ENCODE results near the gene RBMS1. TPM values are rescaled to one million over a fixed set of nuclear protein-coding genes. Genes with fewer than 3 reads are reported as not detected.

RBMS1 gene
- total and polyA plus RNA-seq, 7 donors, result 8.4 to 43.2 (median 24.1) TPM

GRCh38 chr2:160373666-160374065 is 119.9 kb downstream of the RBMS1 start:
- peak in 3 of 4 donors; percentile 33 to 51 (median 45) for ATAC-seq
- no peaks in the 10 kb centered on the region for H3K27me3 ChIP-seq (ENCODE audit: insufficient read depth in 3 of 3, low read length in 2 of 3)
- no peak for TF ChIP-seq CTCF (IDR thresholded peaks at IDR 0.05)
- H3K36me3 ChIP-seq (ENCODE audit: insufficient read depth in 1 of 2, low read depth in 1 of 2), result no peaks in the 10 kb centered on the region
- intact Hi-C loops (cut with DNase I), result loop anchor here in 1 of 2 donors (2.0 to 5.0 kb wide), 2 partner anchors 13 to 34 kb away; no protein-coding TSS in a partner anchor
- no peaks in the 10 kb centered on the region for H3K9me3 ChIP-seq
- no peak for DNase-seq
- H3K4me3 ChIP-seq, result no peak overlapping the region
- peaks cover 99% of the 10 kb centered on the region for H3K4me1 ChIP-seq
- peak overlapping the region; percentile 17 for H3K27ac ChIP-seq

- Histone ChIP-seq H3K9me3 (no peaks in the 10 kb centered on the region), H3K4me3 (no peak overlapping the region)
- intact Hi-C loops (cut with DNase I), result loop anchor here in 1 of 2 donors (2.0 to 5.0 kb wide), 2 partner anchors 14 to 34 kb away; no protein-coding TSS in a partner anchor
Observed at GRCh38 chr2:160373263-160373662, 120.3 kb downstream of the RBMS1 start.

GRCh38 chr2:160372585-160372984 is 121.0 kb downstream of the RBMS1 start:
- Histone ChIP-seq H3K27me3 (ENCODE audit: insufficient read depth in 3 of 3, low read length in 2 of 3) (no peaks in the 10 kb centered on the region), H3K4me3 (no peak overlapping the region), H3K27ac (peak overlapping the region; percentile 19), H3K4me1 (peaks cover 99% of the 10 kb centered on the region), H3K9me3 (no peaks in the 10 kb centered on the region), H3K36me3 (ENCODE audit: insufficient read depth in 1 of 2, low read depth in 1 of 2) (no peaks in the 10 kb centered on the region)
- intact Hi-C loops (cut with DNase I), result loop anchor here in 1 of 2 donors (2.0 to 5.0 kb wide), 2 partner anchors 14 to 35 kb away; no protein-coding TSS in a partner anchor
- no peak for ATAC-seq
- TF ChIP-seq CTCF (IDR thresholded peaks at IDR 0.05), result no peak
- DNase-seq, result no peak

More at GRCh38 chr2:160373263-160373662, 120.3 kb downstream of the RBMS1 start:
- Histone ChIP-seq H3K27me3 (ENCODE audit: insufficient read depth in 3 of 3, low read length in 2 of 3) (no peaks in the 10 kb centered on the region), H3K4me1 (peaks cover 99% of the 10 kb centered on the region), H3K27ac (no peak overlapping the region), H3K36me3 (ENCODE audit: insufficient read depth in 1 of 2, low read depth in 1 of 2) (no peaks in the 10 kb centered on the region)
- no peak for DNase-seq
- WGBS, 3 donors, result 62 to 78% (median 69%) methylated on average over 2 of the region's 2 CpGs
- TF ChIP-seq CTCF (IDR thresholded peaks at IDR 0.05), result no peak
- no peak for ATAC-seq

GRCh38 chr2:160372010-160372356 is 121.6 kb downstream of the RBMS1 start:
- DNase-seq (no peak), ATAC-seq (no peak)
- no peak overlapping the region for H3K4me3 ChIP-seq
- intact Hi-C loops (cut with DNase I), result loop anchor here in 1 of 2 donors (2.0 to 5.0 kb wide), 2 partner anchors 15 to 35 kb away; no protein-coding TSS in a partner anchor
- WGBS, 3 donors, result 59 to 73% (median 71%) methylated on average over 1 of the region's 1 CpG
- no peak for TF ChIP-seq CTCF (IDR thresholded peaks at IDR 0.05)
- no peaks in the 10 kb centered on the region for H3K9me3 ChIP-seq
- H3K36me3 ChIP-seq (ENCODE audit: insufficient read depth in 1 of 2, low read depth in 1 of 2), result no peaks in the 10 kb centered on the region
- no peaks in the 10 kb centered on the region for H3K27me3 ChIP-seq (ENCODE audit: insufficient read depth in 3 of 3, low read length in 2 of 3)
- peaks cover 99% of the 10 kb centered on the region for H3K4me1 ChIP-seq
- peak overlapping the region; percentile 4 for H3K27ac ChIP-seq
